ENCODE data around the gene TPX2.
"Not testable (repeated sequence)": the region's sequence is repeated elsewhere in the genome, so short reads cannot be mapped to it uniquely, and the experiment has no call there.

The TPX2 gene

GRCh38 chr20:31721408-31722256 is 17.5 kb upstream of the TPX2 start:
- no peak for DNase-seq

- peak; percentile 62 to 73 for DNase-seq
Observed at GRCh38 chr20:31722257-31723068, 16.6 kb upstream of the TPX2 start, which contains the start of gene BCL2L1. Gene BCL2L1, minus strand, starts transcription at chr20:31722868. Its CDS starts 650 bp downstream, at chr20:31722218.

DNA sequence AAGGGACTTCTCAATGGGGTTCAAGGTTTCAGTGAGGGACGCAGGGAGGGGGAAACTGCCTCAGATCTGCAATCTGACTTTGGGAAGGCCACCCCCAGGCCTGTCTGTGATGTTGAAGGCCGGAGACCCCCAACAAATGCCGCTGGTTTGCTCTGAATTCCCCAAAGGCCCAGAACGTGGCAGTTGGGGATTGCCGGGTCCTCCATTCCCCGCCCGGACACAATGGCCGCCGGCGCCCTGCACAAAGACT is 16.1 kb upstream of the TPX2 start:
- DNase-seq = no peak

DNA sequence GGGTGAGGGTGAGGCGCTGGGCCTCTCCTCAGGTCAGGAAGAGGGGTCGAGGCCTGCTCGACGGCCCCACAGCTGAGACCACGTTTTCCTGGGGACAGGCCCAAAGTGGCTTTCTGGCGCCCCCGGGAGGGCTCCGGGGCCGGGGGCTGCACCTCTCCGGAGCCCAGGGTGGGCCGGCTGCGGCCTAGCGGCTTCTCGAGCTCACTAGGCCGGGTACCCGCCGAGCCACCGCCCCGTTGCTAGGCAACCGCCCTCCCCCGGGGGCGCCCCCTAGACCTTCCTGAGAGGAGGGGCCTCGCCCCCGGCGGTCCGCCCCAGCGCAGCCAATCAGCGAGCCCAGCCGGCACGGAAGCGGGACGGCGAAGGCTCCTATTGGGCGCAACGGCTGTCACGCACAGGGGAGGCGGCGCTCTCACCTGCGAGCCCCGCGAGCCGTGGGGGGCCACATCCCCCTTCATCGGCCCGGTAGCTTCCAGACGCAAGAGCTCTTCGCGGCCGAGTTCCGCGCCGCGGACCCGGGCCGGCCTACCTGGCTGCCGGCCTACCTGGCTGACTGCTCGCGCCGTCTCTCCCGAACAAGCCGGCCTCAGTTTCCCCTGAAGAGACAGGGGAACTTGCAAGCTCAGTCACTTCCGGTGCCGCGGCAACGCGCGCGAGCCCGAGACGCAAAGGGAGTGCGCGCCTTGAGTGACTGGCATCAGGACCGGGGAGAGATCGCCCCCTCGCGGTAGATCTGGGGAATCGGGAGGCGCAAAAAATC is 15.6 kb upstream of the TPX2 start:
- peak; percentile 93 to 94 for DNase-seq

DNA sequence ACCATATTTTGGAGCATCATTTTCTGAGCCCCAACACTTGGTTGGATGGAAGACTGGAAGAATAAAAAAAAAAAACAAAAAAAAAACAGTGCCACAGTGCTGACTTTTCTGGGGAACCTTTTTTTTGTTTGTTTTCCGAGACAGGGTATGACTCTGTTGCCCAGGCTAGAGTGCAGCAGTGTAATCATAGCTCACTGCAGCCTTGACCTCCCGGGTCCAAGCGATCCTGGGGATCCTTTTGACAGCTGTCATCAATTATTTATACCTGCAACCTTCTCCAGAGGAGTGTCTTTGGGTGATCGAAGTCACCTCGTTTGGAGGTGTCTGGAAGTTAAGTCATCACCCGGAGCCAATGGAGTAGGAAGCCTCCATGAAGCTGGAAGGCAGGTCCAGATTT is 7.8 kb upstream of the TPX2 start:
- no peak for DNase-seq

- DNase-seq = no peak
Observed at GRCh38 chr20:31739550-31739977, 474 bp downstream of the TPX2 start.

GRCh38 chr20:31740208-31740607 is 1.1 kb downstream of the TPX2 start:
- no peak for DNase-seq

DNA sequence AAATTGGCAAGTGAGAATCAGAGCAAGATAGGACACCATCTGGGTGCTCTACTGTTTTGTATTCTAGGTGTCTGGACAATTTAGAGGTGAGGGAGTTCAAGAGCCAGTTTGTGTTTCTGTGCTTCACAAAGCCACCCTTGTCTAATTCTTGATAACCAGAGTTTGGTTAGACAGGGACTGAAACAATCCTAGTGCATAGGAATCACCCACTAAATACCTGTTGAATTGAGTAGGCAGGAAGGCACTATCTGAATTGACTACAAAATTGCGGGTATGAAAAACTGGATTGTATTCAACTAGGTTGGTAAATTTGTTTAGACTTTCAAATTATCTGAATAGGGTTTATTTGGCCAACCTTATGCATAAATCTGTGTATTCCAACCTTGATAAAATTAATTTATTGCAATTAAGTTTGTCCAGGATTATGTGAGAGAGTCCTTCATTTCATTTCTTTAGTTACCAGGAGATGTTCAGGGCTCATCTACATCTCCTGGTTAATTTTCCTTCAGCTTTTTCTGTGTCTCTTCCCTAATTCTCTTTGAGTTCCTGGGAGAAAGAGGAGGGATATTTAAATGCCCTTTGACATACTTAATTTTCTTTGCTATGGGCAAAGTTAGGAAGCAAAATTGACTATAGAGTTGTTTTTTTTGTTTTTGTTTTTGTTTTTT is 1.7 kb downstream of the TPX2 start:
- DNase-seq = no peak

DNA sequence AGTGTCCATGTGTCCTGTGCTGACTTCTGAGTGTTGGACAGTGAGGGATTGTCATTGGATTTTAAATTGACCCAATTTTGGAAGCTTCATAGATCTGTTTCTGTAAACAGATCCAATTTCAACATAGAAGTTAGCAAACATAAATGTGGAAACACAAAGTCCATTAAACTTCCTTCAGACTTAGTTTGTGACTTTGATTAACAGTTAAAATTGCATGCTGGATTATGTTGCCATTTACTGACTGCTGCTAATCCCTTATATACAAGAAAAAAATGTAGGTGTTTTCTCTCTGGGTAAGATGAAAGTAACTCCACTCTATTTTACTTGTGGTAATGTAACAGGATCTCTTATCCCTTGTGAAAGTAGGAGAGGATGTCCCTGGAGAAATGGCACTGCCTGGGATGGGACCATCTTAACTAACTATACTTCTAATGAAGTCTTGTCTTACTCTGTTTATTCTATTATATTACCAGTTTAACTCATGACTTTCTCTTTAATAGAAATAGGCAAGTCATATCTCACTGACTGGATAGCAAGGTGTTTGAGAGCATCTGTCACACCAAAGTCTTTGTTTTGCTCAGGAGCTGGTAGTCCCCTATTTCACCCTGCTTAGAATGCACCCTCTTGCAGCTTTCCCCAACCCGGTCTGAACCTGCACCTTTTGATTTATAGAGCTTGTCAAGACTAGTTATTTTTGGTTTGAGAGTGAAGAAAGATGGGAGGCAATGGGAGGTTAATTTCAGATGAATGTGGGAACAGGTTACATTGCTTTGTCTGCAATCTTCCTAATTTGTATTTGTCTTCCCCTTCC is 7.2 kb downstream of the TPX2 start:
- no peak for DNase-seq

DNA sequence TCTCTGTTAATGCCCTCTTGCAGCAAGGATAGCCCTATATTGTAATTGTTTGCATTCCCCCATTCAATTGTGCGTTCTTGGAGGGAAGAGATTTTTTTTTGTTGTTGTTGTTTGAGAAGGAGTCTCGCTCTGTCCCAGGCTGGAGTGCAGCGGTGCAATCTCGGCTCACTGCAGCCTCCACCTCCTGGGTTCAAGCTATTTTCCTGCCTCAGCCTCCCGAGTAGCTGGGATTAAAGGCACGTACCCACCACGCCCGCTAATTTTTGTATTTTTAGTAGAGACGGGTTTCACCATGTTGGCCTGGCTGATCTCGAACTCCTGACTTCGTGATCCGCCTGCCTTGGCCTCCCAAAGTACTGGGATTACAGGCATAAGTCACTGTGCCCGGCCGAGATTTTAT is 7.9 kb downstream of the TPX2 start:
- DNase-seq = not testable (repeated sequence)

DNA sequence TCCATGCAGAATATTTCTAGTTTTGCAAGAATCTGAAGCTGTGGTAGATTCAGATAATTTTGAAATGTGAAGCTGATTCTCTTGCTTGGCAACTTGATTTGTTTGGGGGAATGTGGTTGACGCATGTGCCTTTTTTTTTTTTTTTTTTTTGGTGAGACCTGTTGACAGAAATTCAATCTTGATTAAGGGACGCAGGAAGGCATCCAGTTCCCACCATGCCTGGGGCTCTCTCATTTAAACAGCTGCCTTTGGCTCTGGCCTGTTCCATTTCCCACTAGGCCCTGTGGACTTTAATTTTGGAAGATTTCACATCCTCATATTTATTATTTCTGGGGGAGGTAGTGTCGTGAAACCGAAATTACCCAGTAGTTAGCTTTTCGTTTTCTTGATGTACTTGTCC is 8.6 kb downstream of the TPX2 start:
- no peak for DNase-seq

- DNase-seq = no peak
Observed at GRCh38 chr20:31749223-31749622, 10.1 kb downstream of the TPX2 start.

- DNase-seq = no peak
Observed at GRCh38 chr20:31751126-31751525, 12.0 kb downstream of the TPX2 start.

DNA sequence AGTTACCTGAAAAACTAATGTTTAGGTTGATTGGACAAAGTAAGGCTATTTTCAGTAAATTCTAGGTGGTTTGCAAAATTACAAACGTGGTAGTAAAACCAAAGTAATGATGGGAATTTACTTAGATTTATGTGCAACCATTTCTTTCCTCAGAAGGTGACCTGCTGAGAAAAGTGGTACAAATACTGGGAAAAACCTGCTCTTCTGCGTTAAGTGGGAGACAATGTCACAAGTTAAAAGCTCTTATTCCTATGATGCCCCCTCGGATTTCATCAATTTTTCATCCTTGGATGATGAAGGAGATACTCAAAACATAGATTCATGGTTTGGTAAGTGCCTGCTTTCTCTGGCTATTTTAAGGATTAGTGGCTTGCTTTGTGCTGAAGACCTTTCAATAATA is 18.2 kb downstream of the TPX2 start:
- no peak for DNase-seq

- peak; percentile 3 to 9 for DNase-seq
Observed at GRCh38 chr20:31758521-31758920, 19.4 kb downstream of the TPX2 start.

GRCh38 chr20:31758991-31759390 is 19.9 kb downstream of the TPX2 start:
- DNase-seq = no peak

- DNase-seq = no peak
Observed at GRCh38 chr20:31759836-31760518, 20.9 kb downstream of the TPX2 start.

GRCh38 chr20:31760519-31761240 is 21.6 kb downstream of the TPX2 start:
- no peak for DNase-seq

DNA sequence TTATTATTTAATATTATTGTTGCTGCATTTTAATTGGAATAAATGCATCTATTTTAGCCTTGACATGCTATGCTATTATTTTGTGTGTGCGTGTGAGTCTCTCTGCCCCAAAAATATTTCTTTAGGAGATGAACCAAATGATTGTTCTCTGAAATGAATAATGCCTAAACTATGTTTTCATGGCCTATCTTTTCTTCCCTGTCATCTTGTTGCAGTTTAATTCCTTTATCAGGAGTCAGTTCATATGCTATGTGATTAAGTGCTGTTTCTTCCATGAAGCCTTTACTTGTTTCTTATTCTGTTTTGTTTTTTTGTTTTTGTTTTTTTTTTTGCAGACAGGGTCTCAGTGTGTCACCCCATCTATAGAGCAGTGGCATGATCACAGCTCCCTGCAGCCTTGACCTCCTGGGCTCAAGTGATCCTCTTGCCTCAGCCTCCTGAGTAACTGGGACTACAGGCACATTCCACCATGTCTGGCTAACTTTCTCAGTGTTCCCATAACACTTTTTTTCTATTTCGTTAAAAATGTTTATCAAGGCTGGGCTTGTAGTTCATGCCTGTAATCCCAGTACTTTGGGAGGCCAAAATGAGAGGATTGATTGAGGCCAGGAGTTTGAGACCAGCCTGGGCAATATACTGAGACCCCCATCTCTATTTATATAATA is 25.7 kb downstream of the TPX2 start:
- DNase-seq = no peak

GRCh38 chr20:31767805-31768204 is 28.7 kb downstream of the TPX2 start:
- no peak for DNase-seq

Data from SHP77 (cell line).